Breast epithelium (tissue), 3 donors: ENCODE results near the gene LPAR5.

Source experiments
- CTCF ChIP-seq, 3 donors: fragments of 450-650 bp; IDR thresholded peaks; one replicate each; pipeline ENCODE4 v1.5.1; 2016 to 2017; ENCODE audit warnings: antibody characterized with exemption in 3 of 3, mild to moderate bottlenecking in 3 of 3, moderate library complexity in 3 of 3
- POLR2AphosphoS5 ChIP-seq, 3 donors: sonication (generic); formaldehyde crosslinking; IDR thresholded peaks; one replicate each; pipeline ENCODE4 v1.6.1; 2017; ENCODE audit warnings: antibody characterized with exemption in 3 of 3

GRCh38 chr12:6653987-6654386 is 18.2 kb upstream of the LPAR5 start:
- no peak for TF ChIP-seq CTCF (IDR thresholded peaks at IDR 0.05)
- no peak for TF ChIP-seq POLR2AphosphoS5 (IDR thresholded peaks at IDR 0.05)
